Gastrocnemius medialis (tissue), 4 donors: ENCODE results near the gene P4HA2.

Experiments used
- CTCF ChIP-seq, 5 experiments: fragments of 450-650 bp in 3 of 5; fragments of 200-600 bp in 2 of 5; sonication (generic) in 2 of 5; IDR thresholded peaks in 4 of 5; conservative IDR thresholded peaks in 1 of 5; 1 replicate in 4 of 5; 2 replicates in 1 of 5; pipeline ENCODE4 v1.5.1; 2016 to 2019; ENCODE audit warnings: antibody characterized with exemption in 5 of 5, mild to moderate bottlenecking in 3 of 5, moderate library complexity in 3 of 5
- POLR2A ChIP-seq, 2 donors: fragments of 450-650 bp; IDR thresholded peaks; one replicate each; pipeline ENCODE4 v1.6.1; 2017; ENCODE audit warnings: antibody characterized with exemption in 2 of 2, mild to moderate bottlenecking in 2 of 2, moderate library complexity in 2 of 2

- TF ChIP-seq POLR2A (IDR thresholded peaks at IDR 0.05), result no peak
- TF ChIP-seq CTCF (IDR thresholded peaks at IDR 0.05 in 4 of 5, conservative IDR thresholded peaks at IDR 0.05 in 1 of 5), result no peak
Measured at GRCh38 chr5:132177691-132178149, 49.9 kb downstream of the P4HA2 start.
